Measurements from ENCODE around the gene TMEM126A.

TMEM126A gene

GRCh38 chr11:85661972-85662664, 14.4 kb downstream of the TMEM126A start:
- H3K4me3 ChIP-seq (ENCODE audit: control insufficient read depth, low read depth, low read length): peak overlapping the region; percentile 72

GRCh38 chr11:85663080-85663752, 15.4 kb downstream of the TMEM126A start:
- no peak for DNase-seq (ENCODE audit: low read depth)
- no peak for TF ChIP-seq CTCF (IDR thresholded peaks at IDR 0.05; ENCODE audit: control insufficient read depth, insufficient read depth, low read depth, low read length, missing control alignments)
- H3K4me3 ChIP-seq (ENCODE audit: control insufficient read depth, low read depth, low read length): peak overlapping the region; percentile 72

More at GRCh38 chr11:85661972-85662664, 14.4 kb downstream of the TMEM126A start:
- no peak for TF ChIP-seq CTCF (IDR thresholded peaks at IDR 0.05; ENCODE audit: control insufficient read depth, insufficient read depth, low read depth, low read length, missing control alignments)
- no peak for DNase-seq (ENCODE audit: low read depth)

GRCh38 chr11:85663753-85664614, 16.2 kb downstream of the TMEM126A start:
- H3K4me3 ChIP-seq (ENCODE audit: control insufficient read depth, low read depth, low read length): peak overlapping the region; percentile 72
- peak; percentile 60 for TF ChIP-seq CTCF (IDR thresholded peaks at IDR 0.05; ENCODE audit: control insufficient read depth, insufficient read depth, low read depth, low read length, missing control alignments)
- DNase-seq (ENCODE audit: low read depth): no peak

GRCh38 chr11:85664615-85665481, 17.1 kb downstream of the TMEM126A start, which contains the start of gene CREBZF:
Gene CREBZF, minus strand, starts transcription at chr11:85665129. Its CDS starts 254 bp downstream, at chr11:85664875.
- H3K4me3 ChIP-seq (ENCODE audit: control insufficient read depth, low read depth, low read length): peak within 1 kb of the TSS; percentile 72
- DNase-seq (ENCODE audit: low read depth): peak; percentile 76
- peak; percentile 6 for TF ChIP-seq CTCF (IDR thresholded peaks at IDR 0.05; ENCODE audit: control insufficient read depth, insufficient read depth, low read depth, low read length, missing control alignments)

- no peak for TF ChIP-seq CTCF (IDR thresholded peaks at IDR 0.05; ENCODE audit: control insufficient read depth, insufficient read depth, low read depth, low read length, missing control alignments)
- DNase-seq (ENCODE audit: low read depth): no peak
- no peak overlapping the region for H3K4me3 ChIP-seq (ENCODE audit: control insufficient read depth, low read depth, low read length)
These were observed 18.0 kb downstream of the TMEM126A start for GRCh38 chr11:85665733-85666132.

All from AG09309 (cell line).